Measurements from ENCODE around the gene DCK.

DCK gene

GRCh38 chr4:70993181-70994068 lies at the start of gene DCK:
TSS of gene DCK (plus strand) at chr4:70993649. CDS start at chr4:70993836, 187 bp downstream.
- DNase-seq (ENCODE audit: low read depth, low spot score): peak; percentile 97

GRCh38 chr4:70945046-70945445 lies 48.4 kb upstream of the DCK start:
- DNase-seq (ENCODE audit: low read depth, low spot score): no peak

GRCh38 chr4:70945452-70946055 lies 47.9 kb upstream of the DCK start:
- DNase-seq (ENCODE audit: low read depth, low spot score): no peak

GRCh38 chr4:70946939-70947338 lies 46.5 kb upstream of the DCK start:
- no peak for DNase-seq (ENCODE audit: low read depth, low spot score)

- no peak for DNase-seq (ENCODE audit: low read depth, low spot score)
Observed at GRCh38 chr4:70948665-70949260, 44.7 kb upstream of the DCK start.

- DNase-seq (ENCODE audit: low read depth, low spot score): no peak
Observed at GRCh38 chr4:70954032-70954431, 39.4 kb upstream of the DCK start.

GRCh38 chr4:70956549-70957210 lies 36.8 kb upstream of the DCK start:
- no peak for DNase-seq (ENCODE audit: low read depth, low spot score)

- no peak for DNase-seq (ENCODE audit: low read depth, low spot score)
Observed at GRCh38 chr4:70958681-70959080, 34.8 kb upstream of the DCK start.

- DNase-seq (ENCODE audit: low read depth, low spot score): no peak
Observed at GRCh38 chr4:70969076-70969475, 24.4 kb upstream of the DCK start.

- no peak for DNase-seq (ENCODE audit: low read depth, low spot score)
Observed at GRCh38 chr4:70976252-70976651, 17.2 kb upstream of the DCK start.

GRCh38 chr4:70979445-70980008 lies 13.9 kb upstream of the DCK start:
- no peak for DNase-seq (ENCODE audit: low read depth, low spot score)

GRCh38 chr4:70980196-70980595 lies 13.3 kb upstream of the DCK start:
- no peak for DNase-seq (ENCODE audit: low read depth, low spot score)

- DNase-seq (ENCODE audit: low read depth, low spot score): no peak
Observed at GRCh38 chr4:70984106-70984505, 9.3 kb upstream of the DCK start.

GRCh38 chr4:70984589-70984988 lies 8.9 kb upstream of the DCK start:
- DNase-seq (ENCODE audit: low read depth, low spot score): no peak

- no peak for DNase-seq (ENCODE audit: low read depth, low spot score)
Observed at GRCh38 chr4:70991596-70991995, 1.9 kb upstream of the DCK start.

GRCh38 chr4:70992391-70992881 lies 1.0 kb upstream of the DCK start:
- DNase-seq (ENCODE audit: low read depth, low spot score): no peak

GRCh38 chr4:70994069-70994366 lies 569 bp downstream of the DCK start:
- no peak for DNase-seq (ENCODE audit: low read depth, low spot score)

- no peak for DNase-seq (ENCODE audit: low read depth, low spot score)
Observed at GRCh38 chr4:70994387-70995099, 1.1 kb downstream of the DCK start.

- no peak for DNase-seq (ENCODE audit: low read depth, low spot score)
Observed at GRCh38 chr4:70996018-70996360, 2.5 kb downstream of the DCK start.

- DNase-seq (ENCODE audit: low read depth, low spot score): no peak
Observed at GRCh38 chr4:70997036-70997435, 3.6 kb downstream of the DCK start.

- DNase-seq (ENCODE audit: low read depth, low spot score): no peak
Observed at GRCh38 chr4:70997546-70997945, 4.1 kb downstream of the DCK start.

All from ELF-1 (cell line).